ENCODE results near the gene GADD45B.
"Not testable (repeated sequence)": the region's sequence is repeated elsewhere in the genome, so short reads cannot be mapped to it uniquely, and the experiment has no call there.

Gene GADD45B

DNA sequence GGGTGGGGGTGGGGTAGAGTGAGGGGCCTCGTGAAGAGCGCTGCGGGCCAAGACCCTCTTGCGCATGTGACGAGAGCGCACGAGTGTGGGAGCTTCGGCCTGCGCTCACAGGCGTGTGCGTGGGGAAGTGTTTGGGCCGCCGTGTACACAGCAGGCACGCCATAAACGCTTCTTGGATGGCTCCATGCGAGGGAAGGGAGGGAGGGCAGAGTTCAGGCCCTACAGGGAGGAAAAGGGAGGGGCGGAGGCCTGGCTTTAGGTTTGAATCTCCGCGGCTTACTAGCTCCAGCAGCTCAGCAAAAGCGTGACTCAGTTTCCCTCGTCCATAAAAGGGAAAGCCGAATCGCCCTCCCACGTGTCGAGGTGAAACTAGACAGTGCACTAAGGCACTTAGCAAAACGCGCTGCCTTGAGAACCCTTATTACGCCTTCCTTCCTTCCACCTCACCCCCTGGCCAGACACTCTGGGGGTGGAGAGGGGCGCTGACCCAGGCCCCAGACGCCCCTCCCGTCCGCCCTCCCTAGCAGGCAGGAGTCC is 12.5 kb downstream of the GADD45B start:
- no peak for DNase-seq (ENCODE audit: low read depth)

DNA sequence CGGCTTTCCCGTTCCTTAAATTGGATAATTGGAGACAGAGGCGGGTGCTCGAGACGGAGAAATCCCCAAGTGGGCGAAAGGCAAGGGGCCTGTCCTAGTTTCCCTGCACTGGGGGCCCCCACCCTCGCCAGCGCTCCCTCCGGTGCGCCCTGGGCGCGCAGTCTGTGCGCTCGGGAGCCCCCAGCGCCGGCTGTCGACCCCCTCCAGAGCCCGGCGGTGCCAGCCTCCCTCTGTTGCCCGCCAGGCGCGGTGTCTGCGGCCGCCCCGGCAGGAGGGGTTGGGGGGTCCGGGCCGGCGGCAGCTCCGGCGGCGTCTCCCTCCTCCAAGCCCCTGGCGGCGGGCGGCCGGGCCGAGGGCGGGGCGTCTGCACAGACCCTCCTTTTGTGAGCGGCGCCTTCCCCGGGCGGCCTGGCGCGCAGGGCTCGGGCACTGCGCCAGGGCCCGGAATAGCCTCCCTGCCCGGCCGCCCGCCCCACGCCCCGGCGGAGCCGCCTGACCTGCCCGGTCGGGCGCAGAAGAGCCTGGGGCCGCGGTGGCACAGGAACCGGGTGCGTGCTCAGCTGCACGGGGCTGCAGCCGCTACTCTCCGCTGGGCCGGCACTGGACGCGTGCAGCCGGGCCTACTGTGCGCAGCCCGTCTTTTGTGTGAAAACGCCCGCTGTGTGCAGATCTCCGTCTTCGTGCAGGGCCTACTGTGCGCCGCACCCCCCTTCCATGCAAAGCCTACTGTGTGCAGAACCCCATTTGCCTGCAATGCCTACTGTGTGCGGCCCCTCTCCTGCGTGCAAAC is 13.2 kb downstream of the GADD45B start:
- no peak for DNase-seq (ENCODE audit: low read depth)

DNA sequence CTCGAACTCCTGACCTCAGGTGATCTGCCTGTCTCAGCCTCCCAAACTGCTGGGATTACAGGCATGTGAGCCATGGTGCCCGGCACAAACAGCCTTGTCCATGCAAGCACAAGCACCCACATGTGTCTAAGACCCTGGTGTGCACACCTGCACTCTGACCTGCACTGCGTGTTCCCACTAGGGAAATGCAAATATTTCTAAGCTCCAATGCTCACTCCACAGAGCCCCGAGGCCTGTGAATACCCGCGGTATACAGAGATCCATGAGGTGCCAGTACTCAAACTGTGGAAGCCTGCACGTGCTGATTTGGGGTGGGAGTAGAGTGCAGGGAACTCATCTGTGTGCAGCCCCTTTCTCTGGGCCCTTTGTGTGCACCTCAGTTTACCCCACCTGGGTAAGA is 14.7 kb downstream of the GADD45B start:
- DNase-seq (ENCODE audit: low read depth), result no peak

DNA sequence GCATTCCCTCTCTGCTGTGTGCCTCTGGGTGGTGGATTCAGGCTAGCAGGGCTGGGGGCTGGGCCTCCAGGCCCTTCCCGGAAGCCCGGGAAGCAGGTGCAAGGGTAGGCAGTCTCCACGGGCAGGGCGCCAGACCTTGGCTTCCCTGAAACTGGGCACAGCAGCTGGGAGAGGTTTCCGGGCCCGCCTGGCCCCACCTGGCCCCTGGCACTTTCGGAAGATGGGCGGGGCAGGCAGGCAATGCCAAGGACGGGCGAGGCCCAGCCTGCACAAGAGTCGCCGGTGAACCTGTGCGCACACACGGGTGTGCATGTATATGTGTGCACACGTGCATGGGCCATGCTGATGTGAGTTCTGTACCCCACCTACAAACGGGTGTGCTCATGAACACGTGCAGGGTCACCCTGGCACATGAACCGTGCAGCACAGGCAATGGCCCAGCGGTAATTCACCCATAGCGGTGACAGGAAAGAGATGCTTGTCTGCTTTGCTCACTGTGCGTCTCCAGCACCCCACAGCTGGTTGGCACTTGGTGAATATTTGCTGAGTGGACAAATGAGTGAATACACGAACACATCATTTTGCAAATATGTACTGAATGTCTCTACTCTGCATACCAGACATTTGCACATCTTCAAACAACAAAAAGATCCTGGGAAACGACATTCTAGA is 15.3 kb downstream of the GADD45B start:
- no peak for DNase-seq (ENCODE audit: low read depth)

DNA sequence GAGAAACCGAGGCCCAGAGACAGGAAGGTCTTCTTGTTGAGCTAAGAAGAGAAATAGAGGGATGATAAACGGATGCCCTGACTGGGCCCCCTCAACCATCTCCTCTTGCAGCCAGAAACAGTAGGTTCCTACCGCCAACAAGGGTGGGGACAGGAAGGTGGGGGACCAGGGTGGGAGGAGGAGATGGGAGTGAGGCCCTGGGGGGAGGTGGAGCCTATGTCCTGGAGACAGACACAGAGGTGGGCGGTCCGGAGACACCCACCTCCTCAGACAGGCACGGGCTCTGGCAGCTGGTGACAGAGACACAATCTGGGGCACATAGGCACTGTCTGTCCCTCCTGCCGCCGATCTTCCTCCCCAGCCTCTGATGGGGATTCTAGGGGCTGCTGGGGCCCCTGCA is 16.9 kb downstream of the GADD45B start:
- DNase-seq (ENCODE audit: low read depth), result no peak

- DNase-seq (ENCODE audit: low read depth), result not testable (repeated sequence)
Observed at GRCh38 chr19:2493448-2493847, 17.5 kb downstream of the GADD45B start.

DNA sequence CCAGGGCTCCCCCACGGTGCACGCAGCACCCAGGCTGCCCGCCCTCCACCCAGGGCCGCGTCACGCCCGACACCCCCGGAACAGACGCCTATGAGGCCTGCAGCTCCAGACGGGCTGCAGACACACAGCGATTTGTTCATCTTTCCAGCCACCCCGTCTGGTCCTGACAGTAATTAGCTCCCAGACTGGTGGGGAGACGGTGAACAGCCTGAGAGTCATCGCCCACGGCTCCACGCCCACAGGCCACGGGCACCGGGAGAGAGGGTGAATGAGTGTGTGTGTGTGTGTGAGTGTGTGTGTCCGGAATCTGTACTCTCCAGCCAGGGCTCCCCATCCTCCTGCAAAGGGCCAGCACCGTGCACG is 18.1 kb downstream of the GADD45B start:
- no peak for DNase-seq (ENCODE audit: low read depth)

DNA sequence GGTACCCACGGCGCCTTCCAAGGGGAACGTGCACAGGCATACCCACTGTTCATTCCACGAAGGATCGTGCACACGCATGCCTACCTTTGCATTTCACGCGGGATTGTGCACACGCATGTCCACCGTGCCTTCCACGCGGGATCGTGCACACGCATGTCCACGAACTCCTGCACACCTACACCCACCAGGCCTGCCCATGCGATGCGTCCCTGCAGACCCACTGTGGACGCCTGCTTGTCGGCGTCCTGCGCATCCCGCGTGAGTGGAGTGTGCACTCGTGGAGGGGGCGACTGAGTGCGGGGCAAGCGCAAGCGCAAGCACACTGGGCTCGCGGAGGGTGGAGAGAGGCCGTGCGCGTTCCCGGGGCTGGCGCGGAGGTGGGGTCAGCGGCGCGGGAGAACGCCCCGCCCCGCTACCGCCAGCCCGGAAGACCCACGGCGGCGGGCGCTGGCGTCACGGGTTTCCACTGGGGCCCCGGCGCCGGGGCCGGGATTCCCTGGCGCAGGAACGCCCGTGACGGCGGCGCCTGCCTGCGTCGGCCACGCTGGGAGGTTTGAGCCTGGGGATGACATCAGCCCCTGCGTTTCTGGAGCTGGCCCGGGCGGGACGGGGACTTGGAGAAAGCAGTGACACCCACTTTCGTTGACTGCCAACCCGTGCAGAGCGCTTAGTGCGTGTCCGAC is 18.7 kb downstream of the GADD45B start:
- no peak for DNase-seq (ENCODE audit: low read depth)

- DNase-seq (ENCODE audit: low read depth), result no peak
Observed at GRCh38 chr19:2495130-2495641, 19.3 kb downstream of the GADD45B start.

- no peak for DNase-seq (ENCODE audit: low read depth)
Observed at GRCh38 chr19:2495651-2496316, 19.9 kb downstream of the GADD45B start.

GRCh38 chr19:2497186-2497585 is 21.3 kb downstream of the GADD45B start:
- DNase-seq (ENCODE audit: low read depth), result no peak

DNA sequence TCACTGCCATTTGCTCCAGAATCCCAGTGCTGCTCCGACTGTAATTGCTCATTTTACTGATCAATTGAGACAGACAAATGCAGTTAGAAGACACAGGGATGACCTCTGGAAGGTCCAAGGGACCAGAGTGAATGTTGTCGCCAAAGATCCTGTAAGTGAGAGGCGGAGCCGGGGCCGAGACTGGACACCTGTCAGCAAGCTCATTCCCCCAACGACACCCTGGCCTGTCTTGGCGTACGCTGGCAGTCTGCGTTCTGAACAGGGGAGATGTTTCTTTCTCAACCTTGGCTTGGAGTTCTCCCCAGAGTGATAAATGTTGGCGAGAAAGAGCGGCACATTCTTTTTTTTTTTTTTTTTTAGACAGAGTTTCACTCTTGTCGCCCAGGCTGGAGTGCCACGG is 24.2 kb downstream of the GADD45B start:
- DNase-seq (ENCODE audit: low read depth), result no peak

GRCh38 chr19:2500841-2501261 is 24.9 kb downstream of the GADD45B start:
- DNase-seq (ENCODE audit: low read depth), result no peak

DNA sequence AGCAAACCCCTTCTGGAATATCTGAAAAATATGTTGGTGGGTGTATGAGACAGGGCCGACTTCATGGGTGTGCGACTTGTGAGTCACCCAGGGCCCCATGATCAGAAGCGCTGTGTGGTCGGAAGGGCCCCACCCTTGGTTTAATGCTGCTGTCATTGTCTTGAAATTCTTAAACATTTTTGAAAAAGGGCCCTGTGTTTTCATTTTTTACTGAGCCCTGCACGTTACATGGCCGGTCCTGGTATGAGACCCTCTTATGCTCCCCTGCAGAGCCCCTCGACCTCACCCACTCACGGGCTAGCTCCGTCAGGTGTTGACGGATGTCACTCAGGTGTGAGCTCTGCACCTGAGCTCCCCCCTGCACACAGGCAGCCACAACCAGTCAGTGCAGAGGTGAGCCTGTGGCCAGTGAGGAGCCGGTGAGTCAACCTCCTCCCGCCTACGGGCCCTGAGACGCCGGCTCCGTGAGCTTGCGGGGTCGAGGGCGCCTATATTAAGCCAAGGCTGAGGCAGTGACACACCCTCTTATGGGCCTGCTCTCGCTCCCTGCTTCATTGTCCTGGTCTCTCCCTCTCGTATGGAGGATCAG is 27.7 kb downstream of the GADD45B start:
- DNase-seq (ENCODE audit: low read depth), result peak; percentile 62

GRCh38 chr19:2506656-2507055 is 30.7 kb downstream of the GADD45B start:
- not testable (repeated sequence) for DNase-seq (ENCODE audit: low read depth)

GRCh38 chr19:2507109-2507508 is 31.2 kb downstream of the GADD45B start:
- DNase-seq (ENCODE audit: low read depth), result no peak

DNA sequence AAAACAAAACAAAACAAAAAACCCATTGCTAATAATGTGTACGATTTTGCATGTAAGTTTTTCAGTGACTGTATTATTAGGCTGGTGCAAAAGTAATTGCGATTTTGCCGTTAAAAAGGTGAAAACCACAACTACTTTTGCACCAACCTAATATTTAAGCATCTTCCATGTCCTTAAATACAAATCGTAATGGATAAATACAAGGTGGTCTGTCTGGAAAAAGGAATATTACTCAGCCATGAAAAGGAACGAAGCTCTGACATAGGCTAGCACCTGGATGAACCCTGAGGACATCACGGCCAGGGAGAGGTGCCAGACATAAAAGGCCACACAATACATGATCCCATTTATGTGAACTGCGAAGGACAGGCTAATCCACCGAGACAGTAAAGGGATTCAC is 33.2 kb downstream of the GADD45B start:
- no peak for DNase-seq (ENCODE audit: low read depth)

DNA sequence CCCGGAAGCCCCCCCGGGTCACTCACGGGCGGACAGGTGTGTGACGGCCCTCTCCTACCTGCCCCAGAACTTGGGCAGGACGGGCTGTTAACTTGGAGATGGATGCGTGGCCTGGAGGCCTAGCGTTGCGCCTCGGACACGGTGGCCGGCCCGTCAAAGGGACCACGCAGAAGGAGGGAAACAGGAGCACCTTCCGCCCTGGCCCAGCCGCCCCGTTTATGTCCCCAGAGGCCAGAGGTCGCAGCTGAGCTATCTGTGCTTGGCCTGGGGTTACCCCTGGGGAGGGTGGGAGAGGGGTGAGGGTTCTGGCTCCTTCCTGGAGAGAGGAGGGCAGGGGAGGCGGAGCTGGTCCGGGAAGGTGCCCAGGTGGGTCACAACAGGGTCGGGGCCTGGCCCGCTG is 35.6 kb downstream of the GADD45B start:
- no peak for DNase-seq (ENCODE audit: low read depth)

DNA sequence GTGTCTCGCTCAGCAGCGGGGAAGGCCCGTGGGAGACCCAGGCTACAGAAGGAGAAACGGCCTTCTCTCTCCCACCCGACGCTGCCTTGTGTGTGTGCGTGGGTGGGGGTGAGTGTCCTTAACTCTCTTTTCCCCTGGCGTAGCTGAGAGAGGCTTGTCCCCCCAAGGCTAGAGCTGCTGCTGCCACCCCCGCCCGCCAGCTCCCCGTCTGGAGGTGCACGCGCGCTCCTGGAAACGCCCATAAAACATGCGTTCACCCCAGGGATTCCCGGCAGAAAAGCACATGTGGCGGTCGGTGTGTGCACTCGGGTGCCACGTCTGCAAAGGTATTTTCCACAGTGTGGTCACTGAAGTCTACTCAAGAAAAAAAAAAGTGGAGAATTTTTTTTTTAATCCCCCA is 36.1 kb downstream of the GADD45B start:
- DNase-seq (ENCODE audit: low read depth), result no peak

DNA sequence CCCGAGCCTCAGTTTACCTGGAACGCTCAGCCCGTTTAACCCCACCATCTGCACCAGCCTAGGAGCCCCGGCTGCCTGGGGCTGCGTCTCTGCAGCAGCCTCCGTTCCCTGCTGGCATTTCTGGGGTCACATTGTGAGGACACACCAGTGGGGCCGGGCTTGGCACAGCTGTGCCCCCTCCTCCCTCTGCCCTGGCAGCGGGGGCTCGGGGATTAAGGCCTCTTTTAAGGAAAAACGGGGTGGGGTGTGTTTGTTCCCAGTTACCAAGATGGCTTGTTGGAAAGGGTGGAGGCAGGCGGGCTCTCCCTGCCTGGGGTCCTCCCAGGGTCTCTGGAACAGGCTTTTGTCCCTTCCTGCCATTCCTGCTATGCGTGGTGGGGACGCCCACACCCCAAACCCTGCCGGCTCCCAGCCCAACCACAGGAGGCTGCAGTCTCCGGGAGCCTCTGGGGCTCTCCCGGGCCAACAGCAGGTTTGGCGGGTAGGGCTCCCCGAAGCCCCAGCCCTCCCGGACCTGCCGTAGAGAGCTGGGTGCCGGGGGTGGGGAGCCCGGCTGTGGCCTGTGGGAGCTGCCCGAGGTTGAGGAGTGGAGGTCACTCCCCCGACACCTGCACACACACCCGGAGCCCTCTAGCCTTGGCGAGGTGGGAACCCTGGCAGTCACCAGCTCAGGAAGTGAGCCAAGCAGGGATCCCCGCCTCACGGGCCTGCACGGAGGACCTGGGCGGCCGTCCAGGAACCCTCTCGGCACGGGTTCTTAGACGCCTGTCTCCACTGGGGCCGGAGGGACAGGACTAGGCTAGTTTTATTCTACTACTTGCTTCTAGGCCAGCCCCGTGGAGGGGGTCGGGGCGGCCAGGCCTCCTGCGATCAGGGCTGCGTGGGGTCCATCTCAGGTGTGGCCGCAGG is 36.9 kb downstream of the GADD45B start:
- DNase-seq (ENCODE audit: low read depth), result no peak

Data from activated T-cell treated with anti-CD3 and anti-CD28 coated beads for 24 hours (primary cell).